ENCODE results near the gene CATSPERE. TPM values are rescaled to one million over a fixed set of nuclear protein-coding genes. Genes with fewer than 3 reads are reported as not detected.

The CATSPERE gene
- total RNA-seq, 1 donor from 2014 or later, result 1.1 TPM

DNA sequence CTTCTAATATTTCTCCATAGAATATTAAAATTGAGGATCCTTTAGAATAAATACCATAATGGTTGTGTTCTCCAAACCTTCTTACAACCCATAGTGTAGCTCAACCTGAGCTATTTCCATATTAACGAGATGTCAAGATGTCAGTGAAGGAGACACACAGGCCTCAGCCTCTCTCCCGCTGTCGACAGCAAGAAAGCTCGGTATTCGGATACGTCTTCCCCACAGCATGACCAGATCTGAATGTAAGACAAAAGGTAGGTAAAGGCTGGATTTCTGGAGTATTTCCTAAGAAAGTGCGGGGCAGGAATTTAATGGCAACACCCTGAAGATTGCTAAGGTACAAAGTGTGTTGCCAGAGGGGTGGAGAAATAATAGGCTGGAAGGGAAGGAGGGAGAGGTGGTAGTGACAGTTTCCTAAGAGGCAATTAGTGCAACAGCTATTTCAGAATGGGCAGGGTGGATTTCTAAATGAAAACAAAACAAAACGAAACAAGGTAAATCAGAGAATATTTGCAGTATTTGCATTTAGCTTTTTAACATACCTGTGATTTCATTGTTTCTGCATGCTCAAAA is 11.1 kb upstream of the CATSPERE start:
- intact Hi-C loops (cut with DNase I), result no loop called here
- no peak for ATAC-seq

DNA sequence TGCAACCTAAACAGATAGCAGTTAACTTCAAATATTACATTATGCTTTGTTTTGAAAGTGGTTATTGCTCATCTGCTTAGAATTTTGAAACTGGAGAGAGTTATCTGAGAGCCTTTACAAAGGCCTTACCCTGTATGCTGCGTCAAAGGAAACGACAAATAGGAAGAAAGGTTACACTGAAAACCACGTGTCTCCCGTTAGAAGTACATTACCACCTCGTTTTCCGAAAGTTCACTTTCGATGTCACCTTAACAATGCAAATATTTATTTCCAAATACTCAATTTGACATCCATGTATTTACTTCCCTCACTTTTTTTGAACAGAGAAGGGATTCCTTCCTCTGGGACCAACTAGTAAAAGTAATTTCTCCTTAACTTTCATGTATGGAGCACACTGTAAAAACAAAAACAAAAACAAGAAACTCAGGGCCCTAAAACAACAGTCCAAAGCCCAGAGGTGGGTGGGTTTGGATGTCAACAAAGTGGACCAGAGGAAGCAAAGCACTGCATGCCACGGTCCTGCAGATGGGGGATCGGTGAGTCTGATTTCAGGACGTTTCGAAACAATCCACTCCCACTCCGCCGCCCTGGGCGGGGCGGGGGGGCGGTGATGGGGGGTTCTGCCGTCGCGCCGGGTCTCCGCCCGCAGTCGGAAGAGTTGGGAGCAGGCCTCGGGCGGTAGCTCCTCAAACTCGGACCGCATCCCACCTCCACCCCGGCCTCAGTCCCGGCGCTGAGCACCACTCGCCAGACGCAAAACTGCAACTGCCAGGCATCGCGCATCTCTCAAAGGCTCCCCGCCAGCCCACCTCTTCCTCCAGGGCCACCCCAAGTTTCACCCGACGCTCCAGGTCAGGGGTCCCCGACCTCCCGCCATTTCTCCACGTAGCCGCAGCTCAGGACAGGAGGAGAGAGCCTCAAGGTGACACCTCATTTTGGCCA is 10.2 kb upstream of the CATSPERE start:
- TF ChIP-seq, protein P1, sequence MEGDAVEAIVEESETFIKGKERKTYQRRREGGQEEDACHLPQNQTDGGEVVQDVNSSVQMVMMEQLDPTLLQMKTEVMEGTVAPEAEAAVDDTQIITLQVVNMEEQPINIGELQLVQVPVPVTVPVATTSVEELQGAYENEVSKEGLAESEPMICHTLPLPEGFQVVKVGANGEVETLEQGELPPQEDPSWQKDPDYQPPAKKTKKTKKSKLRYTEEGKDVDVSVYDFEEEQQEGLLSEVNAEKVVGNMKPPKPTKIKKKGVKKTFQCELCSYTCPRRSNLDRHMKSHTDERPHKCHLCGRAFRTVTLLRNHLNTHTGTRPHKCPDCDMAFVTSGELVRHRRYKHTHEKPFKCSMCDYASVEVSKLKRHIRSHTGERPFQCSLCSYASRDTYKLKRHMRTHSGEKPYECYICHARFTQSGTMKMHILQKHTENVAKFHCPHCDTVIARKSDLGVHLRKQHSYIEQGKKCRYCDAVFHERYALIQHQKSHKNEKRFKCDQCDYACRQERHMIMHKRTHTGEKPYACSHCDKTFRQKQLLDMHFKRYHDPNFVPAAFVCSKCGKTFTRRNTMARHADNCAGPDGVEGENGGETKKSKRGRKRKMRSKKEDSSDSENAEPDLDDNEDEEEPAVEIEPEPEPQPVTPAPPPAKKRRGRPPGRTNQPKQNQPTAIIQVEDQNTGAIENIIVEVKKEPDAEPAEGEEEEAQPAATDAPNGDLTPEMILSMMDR (IDR thresholded peaks at IDR 0.05), result no peak
- intact Hi-C loops (cut with DNase I), result no loop called here
- Histone ChIP-seq H3K36me3 (no peaks in the 10 kb centered on the region), H3K4me3 (peak overlapping the region; percentile 91), H3K4me1 (peaks cover 30% of the 10 kb centered on the region), H3K27me3 (no peaks in the 10 kb centered on the region), H3K9me3 (no peaks in the 10 kb centered on the region), H3K27ac (peak overlapping the region; percentile 96)
- peak; percentile 47 for ATAC-seq
- peak; percentile 88 for DNase-seq

More for the DNA sequence above, 11.1 kb upstream of the CATSPERE start:
- H3K4me3 ChIP-seq, result peak overlapping the region; percentile 91
- DNase-seq, result no peak
- H3K9me3 ChIP-seq, result no peaks in the 10 kb centered on the region
- no peaks in the 10 kb centered on the region for H3K27me3 ChIP-seq
- peak overlapping the region; percentile 96 for H3K27ac ChIP-seq
- TF ChIP-seq, protein P1 (IDR thresholded peaks at IDR 0.05), result no peak
- H3K36me3 ChIP-seq, result no peaks in the 10 kb centered on the region
- peaks cover 39% of the 10 kb centered on the region for H3K4me1 ChIP-seq

DNA sequence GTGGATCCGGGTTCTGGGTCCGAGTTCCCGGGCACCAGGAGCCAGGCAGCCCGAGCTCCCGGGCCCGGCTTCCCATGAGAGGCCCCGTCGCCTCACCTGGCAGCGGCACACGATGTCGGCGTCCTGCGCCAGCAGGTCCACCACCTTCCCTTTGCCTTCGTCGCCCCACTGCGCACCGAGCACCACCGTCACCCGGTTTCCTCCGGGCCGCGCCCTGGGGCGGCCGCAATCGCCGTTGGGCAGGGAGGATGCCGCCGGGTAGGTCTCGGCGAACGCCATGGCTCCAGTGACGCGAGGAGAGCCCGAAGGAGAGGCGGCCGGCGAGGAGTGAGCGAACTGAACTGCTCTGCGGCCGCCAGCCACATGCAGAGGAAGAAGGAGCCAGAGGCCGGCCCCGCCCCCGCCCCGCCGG is 9.5 kb upstream of the CATSPERE start, which contains the start of gene ADSS2:
ADSS2 (minus strand) TSS at position 371 of the 412 bp plus-strand sequence; CDS start at position 279, 92 bp downstream.
- Histone ChIP-seq H3K27me3 (no peaks in the 10 kb centered on the region), H3K4me1 (peaks cover 24% of the 10 kb centered on the region), H3K4me3 (peak within 1 kb of the TSS; percentile 91), H3K9me3 (no peaks in the 10 kb centered on the region), H3K36me3 (no peaks in the 10 kb centered on the region), H3K27ac (peak within 1 kb of the TSS; percentile 96)
- ATAC-seq (no peak), DNase-seq (no peak)
- TF ChIP-seq, protein P1 (IDR thresholded peaks at IDR 0.05), result no peak
- intact Hi-C loops (cut with DNase I), result no loop called here

DNA sequence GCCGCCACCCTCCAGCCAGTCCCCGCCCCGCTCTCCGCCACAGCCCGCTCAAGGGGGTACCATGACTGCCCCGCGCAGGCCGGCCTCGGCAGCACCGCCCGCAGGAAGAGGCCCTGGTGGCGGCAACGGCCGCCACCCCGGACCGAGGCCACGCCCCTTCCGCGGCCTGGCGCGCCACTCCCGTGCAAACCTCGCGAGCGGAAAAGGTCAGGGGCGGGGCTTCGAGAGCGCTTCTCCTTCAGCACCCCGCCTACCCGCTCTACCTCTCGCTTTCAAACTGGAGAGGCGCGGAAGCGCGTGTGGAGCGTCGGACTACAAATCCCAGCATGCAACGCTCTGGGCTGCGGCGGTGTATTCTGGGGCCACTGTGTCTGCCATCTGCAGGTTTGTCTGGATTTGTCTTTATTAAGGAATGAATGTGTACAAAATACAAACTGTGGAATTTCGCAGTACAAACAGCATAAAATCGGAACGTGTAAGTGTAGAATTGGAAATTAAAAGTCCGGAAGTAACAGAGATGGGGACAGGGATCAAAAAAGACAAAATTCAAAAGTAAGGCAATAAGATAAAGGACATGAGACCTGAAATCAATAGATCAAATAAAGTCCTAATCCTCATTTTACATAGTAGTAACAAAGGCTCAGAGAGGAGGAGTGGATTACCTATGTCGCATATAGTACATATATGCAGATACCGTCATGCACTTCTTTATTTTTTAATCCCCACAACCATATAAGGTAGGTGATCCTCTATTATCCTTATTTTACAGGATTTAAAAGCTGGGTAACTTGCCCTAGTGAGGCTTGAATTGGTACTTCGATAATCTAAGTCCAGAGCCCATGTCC is 8.9 kb upstream of the CATSPERE start:
- Histone ChIP-seq H3K36me3 (no peaks in the 10 kb centered on the region), H3K27ac (peak overlapping the region; percentile 96), H3K4me3 (peak overlapping the region; percentile 91), H3K27me3 (no peaks in the 10 kb centered on the region), H3K9me3 (no peaks in the 10 kb centered on the region), H3K4me1 (peaks cover 24% of the 10 kb centered on the region)
- intact Hi-C loops (cut with DNase I), result no loop called here
- TF ChIP-seq, protein P1 (IDR thresholded peaks at IDR 0.05), result peak; percentile 55
- DNase-seq, result peak; percentile 100
- peak; percentile 98 for ATAC-seq

DNA sequence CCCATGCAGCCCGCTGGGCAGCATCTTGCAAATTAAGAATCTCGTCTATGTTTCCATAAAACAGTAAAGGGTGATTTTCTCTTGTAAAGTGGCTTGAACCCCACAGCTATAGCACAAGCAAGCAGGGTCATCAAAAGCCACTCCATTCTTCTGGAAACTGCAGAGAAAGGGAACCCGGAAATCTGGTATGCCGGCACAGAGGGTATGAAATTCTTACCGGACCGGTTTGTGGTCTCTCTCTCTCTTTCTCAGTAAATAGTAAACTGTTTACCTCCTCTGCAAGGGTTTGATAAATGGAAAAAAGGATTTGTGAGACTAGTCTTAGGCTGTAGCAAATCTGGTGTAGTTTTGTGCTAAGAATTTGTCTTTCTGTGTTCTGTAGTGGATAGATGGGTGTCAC is 6.7 kb upstream of the CATSPERE start:
- no peak overlapping the region for H3K27ac ChIP-seq
- DNase-seq, result no peak

More for the DNA sequence above, 6.7 kb upstream of the CATSPERE start:
- Histone ChIP-seq H3K4me1 (peaks cover 10% of the 10 kb centered on the region), H3K4me3 (no peak overlapping the region), H3K36me3 (no peaks in the 10 kb centered on the region), H3K27me3 (no peaks in the 10 kb centered on the region), H3K9me3 (no peaks in the 10 kb centered on the region)
- TF ChIP-seq, protein P1 (IDR thresholded peaks at IDR 0.05), result no peak
- intact Hi-C loops (cut with DNase I), result no loop called here
- no peak for ATAC-seq
